ENCODE measurements around the gene PSMA3. TPM values are rescaled to one million over a fixed set of nuclear protein-coding genes. Genes with fewer than 3 reads are reported as not detected.

Gene PSMA3
- total and polyA plus RNA-seq, 5 donors from 2014 or later: 137 to 218 (median 189) TPM

- Mint-ChIP-seq H3K4me3 (no peak overlapping the region), H3K36me3 (peaks cover 24% of the 10 kb centered on the region), H3K27ac (no peak overlapping the region), H3K4me1 (peaks cover 0 to 68% (median 33%) of the 10 kb centered on the region in 4 donors), H3K9me3 (no peaks in the 10 kb centered on the region), H3K27me3 (no peaks in the 10 kb centered on the region)
- H3K27ac ChIP-seq (ENCODE audit: insufficient read depth, low read length, poor library complexity, severe bottlenecking): peak overlapping the region; percentile 98
- H3K27me3 ChIP-seq (ENCODE audit: control insufficient read depth, insufficient read depth, low read length): no peaks in the 10 kb centered on the region
- peaks cover 41% of the 10 kb centered on the region for H3K4me1 ChIP-seq (ENCODE audit: control insufficient read depth, insufficient read depth, low read length, poor library complexity, severe bottlenecking)
- peak; percentile 88 to 91 for ATAC-seq (ENCODE audit: low read depth in 2 of 2)
- peak; percentile 98 to 100 (median 99) for DNase-seq
- H3K36me3 ChIP-seq (ENCODE audit: control insufficient read depth, insufficient read depth, low read length): peaks cover 29% of the 10 kb centered on the region
- H3K4me3 ChIP-seq (ENCODE audit: low read depth, low read length): peak overlapping the region; percentile 99
- H3K9me3 ChIP-seq (ENCODE audit: control insufficient read depth in 2 of 2, low read length in 2 of 2): no peaks in the 10 kb centered on the region
Measured at GRCh38 chr14:58297762-58298476, 53.3 kb downstream of the PSMA3 start.

GRCh38 chr14:58298477-58299400 lies 54.1 kb downstream of the PSMA3 start, which contains the start of gene ARID4A:
TSS of gene ARID4A (plus strand) at chr14:58298555. CDS start at chr14:58299855, 1,300 bp downstream.
- Histone ChIP-seq H3K27ac (ENCODE audit: insufficient read depth, low read length, poor library complexity, severe bottlenecking) (peak within 1 kb of the TSS; percentile 98), H3K27me3 (ENCODE audit: control insufficient read depth, insufficient read depth, low read length) (no peaks in the 10 kb centered on the region), H3K36me3 (ENCODE audit: control insufficient read depth, insufficient read depth, low read length) (peaks cover 29% of the 10 kb centered on the region), H3K9me3 (ENCODE audit: control insufficient read depth in 2 of 2, low read length in 2 of 2) (no peaks in the 10 kb centered on the region), H3K4me3 (ENCODE audit: low read depth, low read length) (peak within 1 kb of the TSS; percentile 99), H3K4me1 (ENCODE audit: control insufficient read depth, insufficient read depth, low read length, poor library complexity, severe bottlenecking) (peaks cover 46% of the 10 kb centered on the region)
- Mint-ChIP-seq H3K27ac (peak within 1 kb of the TSS in 1 of 3 donors; percentile 95), H3K27me3 (no peaks in the 10 kb centered on the region), H3K4me3 (peak within 1 kb of the TSS; percentile 93 to 99 (median 97)), H3K9me3 (no peaks in the 10 kb centered on the region), H3K4me1 (peaks cover 5 to 68% (median 35%) of the 10 kb centered on the region in 4 donors), H3K36me3 (peaks cover 22% of the 10 kb centered on the region)
- ATAC-seq (ENCODE audit: low read depth in 2 of 2) (no peak), DNase-seq (peak; percentile 32 to 46 (median 37))

GRCh38 chr14:58299401-58300330 lies 55.0 kb downstream of the PSMA3 start:
- H3K36me3 ChIP-seq (ENCODE audit: control insufficient read depth, insufficient read depth, low read length): peaks cover 26% of the 10 kb centered on the region
- ATAC-seq (ENCODE audit: low read depth in 2 of 2) (no peak), DNase-seq (peak in 1 of 3 donors; percentile 22)
- H3K4me1 ChIP-seq (ENCODE audit: control insufficient read depth, insufficient read depth, low read length, poor library complexity, severe bottlenecking): peaks cover 47% of the 10 kb centered on the region
- H3K27ac Mint-ChIP-seq: peak overlapping the region; percentile 90 to 97 (median 95)
- no peaks in the 10 kb centered on the region for H3K9me3 ChIP-seq (ENCODE audit: control insufficient read depth in 2 of 2, low read length in 2 of 2)
- no peaks in the 10 kb centered on the region for H3K27me3 Mint-ChIP-seq
- H3K4me3 Mint-ChIP-seq: peak overlapping the region; percentile 93 to 99 (median 97)
- H3K27me3 ChIP-seq (ENCODE audit: control insufficient read depth, insufficient read depth, low read length): no peaks in the 10 kb centered on the region
- H3K27ac ChIP-seq (ENCODE audit: insufficient read depth, low read length, poor library complexity, severe bottlenecking): peak overlapping the region; percentile 86
- peaks cover 5 to 64% (median 35%) of the 10 kb centered on the region in 4 donors for H3K4me1 Mint-ChIP-seq
- peaks cover 15% of the 10 kb centered on the region for H3K36me3 Mint-ChIP-seq
- H3K4me3 ChIP-seq (ENCODE audit: low read depth, low read length): peak overlapping the region; percentile 83
- no peaks in the 10 kb centered on the region for H3K9me3 Mint-ChIP-seq

GRCh38 chr14:58301416-58301815 lies 56.8 kb downstream of the PSMA3 start:
- H3K36me3 ChIP-seq (ENCODE audit: control insufficient read depth, insufficient read depth, low read length): peaks cover 41% of the 10 kb centered on the region
- Mint-ChIP-seq H3K36me3 (peaks cover 17% of the 10 kb centered on the region), H3K4me3 (peak overlapping the region in 1 of 4 donors; percentile 24), H3K27me3 (no peaks in the 10 kb centered on the region), H3K27ac (peak overlapping the region in 1 of 3 donors; percentile 8), H3K4me1 (peaks cover 16 to 59% (median 37%) of the 10 kb centered on the region in 4 donors), H3K9me3 (no peaks in the 10 kb centered on the region)
- ATAC-seq (ENCODE audit: low read depth in 2 of 2) (no peak), DNase-seq (no peak)
- H3K9me3 ChIP-seq (ENCODE audit: control insufficient read depth in 2 of 2, low read length in 2 of 2): no peaks in the 10 kb centered on the region
- no peak overlapping the region for H3K27ac ChIP-seq (ENCODE audit: insufficient read depth, low read length, poor library complexity, severe bottlenecking)
- H3K4me1 ChIP-seq (ENCODE audit: control insufficient read depth, insufficient read depth, low read length, poor library complexity, severe bottlenecking): peaks cover 35% of the 10 kb centered on the region
- H3K27me3 ChIP-seq (ENCODE audit: control insufficient read depth, insufficient read depth, low read length): no peaks in the 10 kb centered on the region
- peak overlapping the region; percentile 83 for H3K4me3 ChIP-seq (ENCODE audit: low read depth, low read length)

GRCh38 chr14:58305730-58306129 lies 61.1 kb downstream of the PSMA3 start:
- ATAC-seq (ENCODE audit: low read depth in 2 of 2) (no peak), DNase-seq (no peak)
- Histone ChIP-seq H3K27ac (ENCODE audit: insufficient read depth, low read length, poor library complexity, severe bottlenecking) (no peak overlapping the region), H3K9me3 (ENCODE audit: control insufficient read depth in 2 of 2, low read length in 2 of 2) (no peaks in the 10 kb centered on the region), H3K4me1 (ENCODE audit: control insufficient read depth, insufficient read depth, low read length, poor library complexity, severe bottlenecking) (peaks cover 14% of the 10 kb centered on the region), H3K27me3 (ENCODE audit: control insufficient read depth, insufficient read depth, low read length) (no peaks in the 10 kb centered on the region), H3K36me3 (ENCODE audit: control insufficient read depth, insufficient read depth, low read length) (peaks cover 66% of the 10 kb centered on the region), H3K4me3 (ENCODE audit: low read depth, low read length) (no peak overlapping the region)
- H3K36me3 Mint-ChIP-seq: peaks cover 31% of the 10 kb centered on the region
- no peaks in the 10 kb centered on the region for H3K9me3 Mint-ChIP-seq
- peak overlapping the region in 1 of 4 donors; percentile 60 for H3K4me3 Mint-ChIP-seq
- peak overlapping the region in 1 of 3 donors; percentile 74 for H3K27ac Mint-ChIP-seq
- no peaks in the 10 kb centered on the region for H3K27me3 Mint-ChIP-seq
- H3K4me1 Mint-ChIP-seq: peaks cover 29 to 69% (median 36%) of the 10 kb centered on the region in 4 donors

GRCh38 chr14:58307597-58308316 lies 63.1 kb downstream of the PSMA3 start:
- no peak for ATAC-seq (ENCODE audit: low read depth in 2 of 2)
- Histone ChIP-seq H3K27ac (ENCODE audit: insufficient read depth, low read length, poor library complexity, severe bottlenecking) (no peak overlapping the region), H3K9me3 (ENCODE audit: control insufficient read depth in 2 of 2, low read length in 2 of 2) (no peaks in the 10 kb centered on the region), H3K4me1 (ENCODE audit: control insufficient read depth, insufficient read depth, low read length, poor library complexity, severe bottlenecking) (peaks cover 12% of the 10 kb centered on the region), H3K36me3 (ENCODE audit: control insufficient read depth, insufficient read depth, low read length) (peaks cover 64% of the 10 kb centered on the region), H3K4me3 (ENCODE audit: low read depth, low read length) (no peak overlapping the region), H3K27me3 (ENCODE audit: control insufficient read depth, insufficient read depth, low read length) (no peaks in the 10 kb centered on the region)
- Mint-ChIP-seq H3K27me3 (no peaks in the 10 kb centered on the region), H3K9me3 (no peaks in the 10 kb centered on the region), H3K4me1 (peaks cover 33 to 53% (median 35%) of the 10 kb centered on the region in 4 donors), H3K36me3 (peaks cover 35% of the 10 kb centered on the region), H3K27ac (peak overlapping the region in 1 of 3 donors; percentile 32), H3K4me3 (no peak overlapping the region)
- DNase-seq: no peak

All from CD4-positive, CD25-positive, alpha-beta regulatory T cell (primary cell).